GM11168 (cell line): ENCODE measurements around the gene PRM3.

Experiments
- in situ Hi-C: fragments of 300-500 bp; cut with MboI; formaldehyde crosslinking; loops from one replicate; pipeline ENCODE4 v1.12.0; 2022; ENCODE audit warnings: low sequenced_read_pairs; ENCODE audit not compliant: unreplicated experiment

PRM3 gene

DNA sequence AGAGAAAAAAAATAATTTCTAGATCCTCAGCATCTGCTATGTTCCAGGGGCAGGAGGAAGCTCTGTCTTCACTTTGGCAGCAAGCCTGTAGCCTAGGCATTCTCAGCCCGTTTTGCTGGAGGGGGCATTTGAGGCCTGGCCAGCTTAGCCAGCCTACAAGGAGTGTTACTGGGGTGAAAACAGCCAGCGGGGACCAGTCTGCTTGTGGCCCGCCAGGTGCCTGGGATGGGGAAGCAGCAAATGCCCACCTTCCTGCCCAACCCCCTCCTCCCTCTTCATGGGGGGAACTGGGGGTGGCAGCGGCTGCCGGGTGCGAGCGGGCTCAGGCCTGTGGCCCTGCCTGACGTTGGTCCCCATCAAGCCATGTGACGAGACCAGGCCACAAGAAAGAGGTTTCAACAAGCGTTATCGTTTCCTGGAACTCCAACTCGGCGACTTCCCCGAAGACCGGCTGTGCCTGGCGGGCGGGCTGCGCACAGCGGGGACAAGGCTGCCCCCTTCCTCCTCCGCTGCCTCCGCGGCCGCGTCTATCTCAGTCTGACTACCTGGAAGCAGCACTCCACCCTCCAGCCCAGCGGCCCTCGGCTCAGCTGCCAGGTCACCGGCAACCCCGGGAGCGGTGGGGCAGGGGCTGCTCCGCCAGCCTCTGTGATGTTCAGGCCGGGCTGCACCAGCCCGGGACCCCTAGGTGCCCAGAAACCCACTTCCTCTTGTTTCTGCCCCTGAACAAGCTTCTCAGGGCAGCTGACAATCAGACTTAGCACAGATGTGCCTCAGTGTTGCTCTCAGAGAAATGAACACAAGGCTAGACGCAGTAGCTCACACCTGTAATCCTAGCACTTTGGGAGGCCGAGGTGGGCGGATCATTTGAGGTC is 40.3 kb downstream of the PRM3 start:
- in situ Hi-C loops, result no loop called here

DNA sequence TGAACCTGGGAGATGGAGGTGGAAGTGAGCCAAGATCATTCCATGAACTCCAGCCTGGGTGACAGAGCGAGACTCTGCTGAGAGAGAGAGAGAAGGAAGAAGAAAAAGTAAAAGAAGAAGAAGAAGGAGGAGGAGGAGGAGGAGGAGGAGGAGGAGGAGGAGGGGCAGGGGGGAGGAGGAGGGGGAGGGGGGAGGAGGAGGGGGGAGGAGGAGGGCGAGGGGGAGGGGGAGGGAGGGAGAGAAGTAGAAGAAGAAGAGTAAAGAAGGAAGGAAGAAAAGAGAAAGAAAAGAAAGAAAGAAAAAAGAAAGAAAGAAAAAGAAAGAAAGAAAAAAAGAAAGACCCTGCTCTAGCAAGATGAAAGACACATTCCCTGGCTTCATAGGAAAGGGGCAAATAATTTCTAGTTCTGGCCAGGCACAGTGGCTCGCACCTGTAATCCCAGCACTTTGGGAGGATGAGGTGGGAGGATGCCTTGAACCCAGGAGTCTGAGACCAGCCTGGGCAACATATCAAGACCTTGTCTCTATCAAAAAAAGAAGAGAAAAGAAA is 41.1 kb downstream of the PRM3 start:
- in situ Hi-C loops, result no loop called here

DNA sequence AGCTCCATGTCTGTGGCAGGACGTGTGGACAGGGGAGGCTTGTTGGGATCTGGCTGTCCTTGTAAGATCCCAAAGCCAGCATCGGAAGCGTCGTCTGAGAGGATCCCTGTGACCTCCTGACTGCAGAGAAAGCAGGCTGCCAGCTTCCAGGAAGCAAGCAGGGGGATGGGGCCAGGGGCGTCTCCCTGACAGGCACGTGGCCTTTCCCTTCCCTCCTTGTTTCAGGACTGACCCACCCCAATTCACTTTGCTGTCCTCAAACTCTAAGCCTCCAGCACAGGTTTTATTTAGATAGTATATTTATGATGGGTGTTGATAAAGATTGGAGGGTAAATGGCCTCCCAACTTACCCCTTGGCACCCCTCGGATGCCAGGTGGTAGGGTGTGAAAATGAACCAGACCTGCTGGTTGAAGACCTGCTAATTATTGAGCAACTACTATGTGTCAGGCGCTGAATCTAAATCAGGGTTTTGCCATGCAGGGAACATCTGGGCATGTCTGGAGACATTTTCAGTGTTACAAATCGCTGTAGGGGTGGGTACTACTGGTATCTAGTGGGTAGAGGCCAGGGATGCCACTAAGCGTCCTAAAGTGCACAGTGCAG is 42.0 kb downstream of the PRM3 start:
- in situ Hi-C loops, result no loop called here

DNA sequence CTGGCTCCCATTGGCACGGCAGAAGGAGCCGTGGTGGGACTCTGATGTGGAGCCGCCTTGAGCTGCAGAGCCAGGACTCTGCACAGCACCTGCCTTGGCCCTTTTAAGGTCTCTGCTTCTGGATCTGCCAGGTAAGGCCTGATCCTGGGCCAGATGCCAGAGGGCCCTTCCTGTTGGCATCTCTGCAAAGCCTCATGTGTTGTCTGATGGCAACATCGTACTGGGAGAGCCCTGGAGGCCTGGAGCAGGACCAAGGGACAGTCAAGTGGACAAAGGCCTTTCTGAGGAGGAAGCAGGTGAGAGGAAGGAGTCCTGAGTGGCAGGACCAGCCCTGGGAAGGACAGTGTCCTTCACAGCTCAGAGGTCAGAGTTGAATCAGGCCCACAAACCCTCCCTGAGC is 43.5 kb downstream of the PRM3 start:
- in situ Hi-C loops, result no loop called here

DNA sequence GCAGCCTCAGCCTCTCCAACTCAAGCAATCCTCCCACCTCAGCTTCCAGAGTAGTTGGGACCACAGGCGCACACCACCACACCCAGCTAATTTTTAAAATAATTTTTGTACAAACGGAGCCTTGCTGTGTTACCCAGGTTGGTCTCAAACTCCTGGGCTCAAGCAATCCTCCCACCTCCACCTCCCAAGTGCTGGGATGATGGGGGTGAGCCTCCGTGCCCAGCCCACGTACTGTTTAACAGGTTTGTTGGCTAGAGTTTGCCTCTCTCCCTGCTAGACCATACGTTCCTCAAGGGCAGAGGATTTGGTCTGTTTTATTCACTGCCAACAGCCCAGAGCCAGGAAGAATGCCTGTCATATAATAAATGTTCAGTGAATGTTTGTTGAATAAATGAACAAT is 44.0 kb downstream of the PRM3 start:
- in situ Hi-C loops, result no loop called here

DNA sequence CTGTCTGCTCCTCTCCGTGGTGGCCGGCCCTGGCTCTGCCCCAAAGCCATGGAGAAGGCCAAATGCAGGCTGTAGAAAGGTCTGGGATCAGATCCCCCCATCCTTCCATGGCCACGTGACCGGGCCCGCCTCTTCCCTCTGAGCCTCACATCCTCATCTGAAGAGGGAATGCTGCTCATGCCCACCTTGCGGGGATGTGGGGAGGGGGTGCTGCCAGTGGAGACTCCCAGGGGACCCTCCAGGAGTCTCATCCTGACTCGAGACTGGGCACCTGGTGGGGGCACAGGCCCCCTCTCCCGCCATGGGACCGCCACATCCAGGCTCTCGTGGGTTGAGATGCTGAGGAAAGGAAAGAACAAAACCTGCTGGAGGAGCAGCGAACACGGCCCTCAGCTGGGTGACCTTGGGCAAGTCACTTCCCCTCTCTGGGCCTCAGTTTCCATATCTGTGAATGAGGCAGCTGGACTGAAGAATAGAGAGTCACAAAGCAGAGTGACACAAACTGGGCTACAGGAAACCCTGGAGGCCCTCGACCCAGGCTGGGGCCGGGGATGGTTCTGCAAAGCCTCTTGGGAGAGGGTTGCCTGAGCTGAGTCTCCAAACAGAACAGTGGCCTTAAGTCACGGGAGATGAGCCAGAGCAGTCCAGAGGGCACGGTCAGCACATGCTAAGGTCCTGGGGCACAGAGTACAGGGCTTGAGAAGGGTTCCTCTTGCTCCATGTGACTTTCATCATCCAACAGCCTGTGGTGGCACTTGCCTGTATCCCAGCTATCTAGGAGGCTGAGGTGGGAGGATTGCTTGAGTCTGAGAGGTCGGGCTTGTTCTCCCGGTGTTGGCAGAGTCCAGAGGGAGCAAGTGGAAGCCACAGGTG is 47.5 kb downstream of the PRM3 start:
- in situ Hi-C loops, result no loop called here

DNA sequence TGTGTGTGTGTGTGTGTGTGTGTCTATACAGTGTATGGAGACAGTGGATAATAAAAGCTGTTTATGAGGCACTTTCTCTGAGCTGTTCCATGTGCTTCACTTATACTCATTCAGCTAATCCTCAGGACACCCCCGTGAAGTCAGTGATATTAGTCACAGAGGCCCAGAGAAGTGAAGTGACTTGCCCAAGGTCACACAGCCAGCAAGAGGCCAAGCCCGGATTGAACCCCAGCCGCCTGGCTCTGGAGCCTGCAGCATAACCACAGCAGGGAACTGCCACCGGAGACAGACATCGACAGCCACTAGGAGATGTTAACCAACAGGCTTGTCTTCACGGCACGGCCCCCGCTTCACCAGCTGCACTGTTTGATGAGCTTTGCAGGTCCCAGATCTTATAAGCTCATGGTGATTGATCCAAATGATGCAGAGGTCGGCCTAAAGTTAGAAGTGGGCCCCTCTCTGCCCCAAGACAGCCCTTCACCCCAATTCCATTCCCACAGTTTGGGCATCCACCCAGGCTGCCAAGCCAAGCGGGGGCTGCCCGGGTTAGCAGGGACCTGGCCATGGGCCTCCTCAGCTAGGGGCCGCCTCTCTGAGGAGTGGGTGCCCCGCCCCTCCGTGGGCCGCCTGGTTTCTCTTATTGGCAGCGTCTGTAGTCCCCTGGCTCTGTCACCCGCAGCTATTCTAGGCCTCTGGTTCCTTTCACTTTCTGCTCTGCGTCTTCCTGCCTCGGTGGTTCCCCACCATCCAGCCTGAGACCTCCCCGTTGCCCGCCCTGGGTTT is 48.3 kb downstream of the PRM3 start:
- in situ Hi-C loops, result no loop called here

DNA sequence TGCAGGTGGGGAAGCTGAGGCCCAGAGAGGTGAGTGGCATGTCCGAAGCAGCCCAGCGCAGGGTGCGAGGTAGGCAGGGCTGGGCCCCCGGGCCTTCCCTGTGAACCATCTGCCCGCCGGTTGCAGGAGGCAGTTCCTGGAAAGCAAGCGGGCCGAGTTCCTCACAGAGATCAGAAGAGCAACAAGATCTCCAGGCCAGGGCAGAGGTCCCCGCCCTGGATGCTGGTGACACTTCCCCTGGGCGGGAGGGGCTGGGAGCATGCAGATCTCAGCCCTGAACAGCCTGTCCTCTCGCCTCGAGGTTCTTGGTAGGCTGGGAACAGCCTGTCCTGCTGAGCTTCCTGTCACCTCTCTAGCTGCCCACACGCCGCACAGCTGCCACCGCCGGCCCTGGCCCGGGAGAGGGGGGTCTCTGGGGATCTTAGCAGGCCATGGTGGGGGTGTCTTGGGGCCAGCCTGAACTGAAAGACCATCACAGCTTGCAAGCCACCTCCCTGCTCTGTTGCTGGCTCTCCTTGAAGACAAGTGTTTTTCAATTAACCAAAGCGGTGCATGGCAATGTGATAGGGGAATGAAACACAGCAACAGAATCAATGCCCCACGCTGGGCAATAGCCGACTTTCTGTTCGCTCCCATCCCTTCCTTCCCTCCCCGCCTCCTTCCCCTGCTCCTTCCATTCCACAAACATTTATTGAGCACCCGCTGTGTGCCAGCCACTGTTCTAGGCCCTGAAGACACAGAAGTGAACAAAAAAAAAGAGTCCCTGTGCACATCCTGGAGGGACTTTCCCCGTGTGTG is 49.1 kb downstream of the PRM3 start:
- in situ Hi-C loops, result no loop called here
